Measurements from ENCODE around the gene CTSZ.
"Not testable (repeated sequence)": the region's sequence is repeated elsewhere in the genome, so short reads cannot be mapped to it uniquely, and the experiment has no call there.

CTSZ gene

GRCh38 chr20:59013031-59013951, 6.2 kb upstream of the CTSZ start:
- no peak for DNase-seq (ENCODE audit: low read depth)

- DNase-seq (ENCODE audit: low read depth) = not testable (repeated sequence)
These were observed 4.8 kb upstream of the CTSZ start for GRCh38 chr20:59011874-59012157.

GRCh38 chr20:59010995-59011873, 4.2 kb upstream of the CTSZ start:
- DNase-seq (ENCODE audit: low read depth) = peak; percentile 86

- no peak for DNase-seq (ENCODE audit: low read depth)
These were observed 3.4 kb upstream of the CTSZ start for GRCh38 chr20:59010321-59010994.

GRCh38 chr20:59008715-59009336, 1.8 kb upstream of the CTSZ start:
- DNase-seq (ENCODE audit: low read depth) = no peak

- DNase-seq (ENCODE audit: low read depth) = no peak
These were observed 834 bp upstream of the CTSZ start for GRCh38 chr20:59007665-59008511.

- DNase-seq (ENCODE audit: low read depth) = no peak
These were observed 739 bp downstream of the CTSZ start for GRCh38 chr20:59006167-59006863.

- DNase-seq (ENCODE audit: low read depth) = no peak
These were observed 1.4 kb downstream of the CTSZ start for GRCh38 chr20:59005523-59006166.

GRCh38 chr20:59004763-59005522, 2.1 kb downstream of the CTSZ start:
- no peak for DNase-seq (ENCODE audit: low read depth)

GRCh38 chr20:59004493-59004762, 2.6 kb downstream of the CTSZ start:
- DNase-seq (ENCODE audit: low read depth) = no peak

GRCh38 chr20:59003836-59004492, 3.1 kb downstream of the CTSZ start:
- DNase-seq (ENCODE audit: low read depth) = no peak

GRCh38 chr20:59002874-59003399, 4.1 kb downstream of the CTSZ start:
- no peak for DNase-seq (ENCODE audit: low read depth)

GRCh38 chr20:59002388-59002787, 4.7 kb downstream of the CTSZ start:
- DNase-seq (ENCODE audit: low read depth) = no peak

GRCh38 chr20:59001449-59002171, 5.4 kb downstream of the CTSZ start:
- DNase-seq (ENCODE audit: low read depth) = no peak

GRCh38 chr20:59001068-59001448, 6.0 kb downstream of the CTSZ start:
- no peak for DNase-seq (ENCODE audit: low read depth)

- DNase-seq (ENCODE audit: low read depth) = no peak
These were observed 6.7 kb downstream of the CTSZ start for GRCh38 chr20:59000326-59000725.

GRCh38 chr20:58998656-58999055, 8.4 kb downstream of the CTSZ start:
- no peak for DNase-seq (ENCODE audit: low read depth)

GRCh38 chr20:58997141-58997770, 9.8 kb downstream of the CTSZ start:
- DNase-seq (ENCODE audit: low read depth) = no peak
